Renal cortex interstitium (tissue), 11 donors: ENCODE data around the gene MARCHF11. TPM values are rescaled to one million over a fixed set of nuclear protein-coding genes. Genes with fewer than 3 reads are reported as not detected.

ENCODE experiments used
- DNase-seq, 11 donors: peaks; one replicate each; pipeline ENCODE4 v3.0.0-alpha.2; 2013; ENCODE audit warnings: low read depth in 9 of 11, low spot score in 4 of 11; ENCODE audit errors: extremely low read depth in 1 of 11
- polyA plus RNA-seq, 3 donors: library from polyadenylated mRNA; unstranded; fragments of 120-200 nt; gene quantifications; one replicate each; pipeline ENCODE4 v1.2.1, GENCODE V29; 2013; ENCODE audit not compliant: insufficient read length in 3 of 3

The MARCHF11 gene
- polyA plus RNA-seq, 3 donors: 1.2 to 4.8 (median 2.7) TPM

DNA sequence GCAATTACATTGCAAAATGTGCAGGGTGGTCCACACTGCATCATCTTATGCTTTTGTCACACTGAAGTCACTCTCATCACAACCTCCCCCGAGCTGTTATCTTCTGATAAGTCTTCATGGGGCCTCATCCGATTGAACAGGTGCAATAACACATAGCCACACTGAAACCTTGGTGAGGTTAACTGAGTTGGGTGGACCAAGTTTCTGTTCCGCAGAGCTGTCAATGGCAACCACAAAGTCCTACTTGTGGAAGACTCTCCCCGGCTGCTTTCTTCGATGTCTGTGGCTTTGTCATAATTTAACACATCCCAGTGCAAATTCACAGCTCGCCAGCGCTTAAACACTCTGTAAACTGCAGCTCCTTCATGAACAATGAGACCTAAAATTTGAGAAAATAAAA lies 112.2 kb downstream of the MARCHF11 start:
- no peak for DNase-seq

DNA sequence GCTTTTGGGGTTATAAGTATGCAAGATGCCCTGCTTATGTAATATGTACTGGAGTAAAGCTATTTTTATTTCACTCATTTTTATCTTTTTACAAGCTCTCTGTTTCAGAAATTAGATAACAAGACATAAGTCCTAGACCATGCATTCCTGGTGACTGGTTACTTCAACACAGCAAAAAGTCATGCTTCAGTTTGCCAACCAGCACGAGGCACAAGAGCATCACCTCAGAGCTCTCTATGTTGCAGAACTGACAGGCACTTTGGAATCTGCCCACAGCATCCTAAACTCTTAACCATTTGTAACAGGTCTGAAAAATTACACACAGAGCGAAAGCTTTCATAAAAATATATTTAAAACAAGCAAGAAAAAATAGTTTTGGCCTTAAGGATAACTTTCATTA lies 112.8 kb downstream of the MARCHF11 start:
- no peak for DNase-seq

- no peak for DNase-seq
Observed at GRCh38 chr5:16066320-16066719, 113.3 kb downstream of the MARCHF11 start.

DNA sequence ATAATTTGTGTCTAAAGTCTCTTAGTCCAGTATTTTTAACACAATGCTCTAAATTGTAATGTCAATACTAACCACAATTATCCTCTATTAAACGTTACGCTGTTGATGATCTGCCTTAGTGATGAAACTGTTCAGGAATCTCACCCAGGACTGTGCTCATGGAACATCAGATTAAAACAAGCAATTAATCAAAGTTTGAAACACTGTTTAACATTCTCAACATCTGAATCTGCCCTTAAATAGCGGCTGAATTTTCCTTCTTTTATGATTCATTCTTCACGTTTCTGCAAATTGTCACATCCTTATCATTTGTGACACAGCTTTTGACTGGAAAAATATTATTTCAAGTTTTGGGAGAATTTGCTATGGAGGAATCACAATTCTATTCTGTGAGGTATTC lies 113.8 kb downstream of the MARCHF11 start:
- DNase-seq: no peak

GRCh38 chr5:16064135-16064893 lies 115.3 kb downstream of the MARCHF11 start:
- no peak for DNase-seq

DNA sequence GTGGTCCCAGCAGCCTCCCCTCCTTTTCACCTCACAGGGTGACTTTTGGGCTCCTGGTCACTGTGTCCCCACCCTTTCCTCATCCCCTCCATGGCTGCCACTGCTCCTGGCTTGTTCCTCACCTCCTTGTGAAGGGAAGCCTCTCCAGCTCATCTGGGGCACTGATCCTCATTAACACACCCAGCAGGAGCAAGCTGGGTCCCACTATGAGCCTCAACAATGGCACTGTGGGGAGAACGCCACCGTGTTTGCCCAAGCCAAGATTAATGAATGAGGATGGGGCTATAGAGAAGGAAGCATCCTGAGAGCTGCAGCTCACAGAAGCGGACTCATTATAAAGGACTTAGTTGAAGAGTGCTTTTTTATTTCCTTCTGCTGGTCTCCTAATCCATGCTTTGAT lies 118.4 kb downstream of the MARCHF11 start:
- DNase-seq: no peak

DNA sequence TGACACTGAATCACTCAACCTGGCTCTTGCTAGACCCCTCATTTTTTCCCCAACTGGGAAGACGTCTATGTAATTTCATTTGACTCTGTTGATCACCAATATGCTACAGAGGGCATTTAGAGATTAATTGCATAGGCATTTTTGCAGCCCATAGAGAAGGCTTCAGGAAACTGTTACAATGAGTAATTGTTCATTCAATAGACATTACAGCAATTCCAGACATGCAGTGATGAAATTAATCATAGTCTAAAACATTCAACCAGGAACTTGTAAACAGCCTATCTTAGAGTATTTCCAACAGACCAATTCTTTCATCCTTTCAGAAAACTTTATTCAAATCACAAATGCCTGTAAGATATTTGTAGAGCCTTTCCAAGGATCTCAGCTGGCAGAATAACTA lies 122.3 kb downstream of the MARCHF11 start:
- DNase-seq: no peak

- DNase-seq: no peak
Observed at GRCh38 chr5:16051246-16051755, 128.3 kb downstream of the MARCHF11 start.

DNA sequence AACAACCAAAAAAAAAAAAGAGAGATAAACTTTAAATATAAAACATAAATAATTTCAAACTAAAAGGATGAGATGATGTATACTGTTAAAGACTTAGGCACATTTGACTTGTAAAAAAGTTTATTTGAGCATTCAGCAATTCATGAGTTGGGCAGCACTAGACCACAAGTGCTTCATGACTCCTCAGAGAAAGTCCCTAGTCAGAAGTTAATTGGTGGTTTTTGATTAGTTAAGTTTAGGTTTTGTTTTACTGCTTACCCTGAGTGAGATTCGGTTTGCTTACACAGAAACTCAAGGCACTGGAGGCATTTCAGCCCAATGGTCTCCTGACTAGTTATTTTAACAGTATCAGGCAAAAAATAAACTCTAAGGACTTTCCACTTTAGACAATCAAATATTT lies 129.2 kb downstream of the MARCHF11 start:
- no peak for DNase-seq

DNA sequence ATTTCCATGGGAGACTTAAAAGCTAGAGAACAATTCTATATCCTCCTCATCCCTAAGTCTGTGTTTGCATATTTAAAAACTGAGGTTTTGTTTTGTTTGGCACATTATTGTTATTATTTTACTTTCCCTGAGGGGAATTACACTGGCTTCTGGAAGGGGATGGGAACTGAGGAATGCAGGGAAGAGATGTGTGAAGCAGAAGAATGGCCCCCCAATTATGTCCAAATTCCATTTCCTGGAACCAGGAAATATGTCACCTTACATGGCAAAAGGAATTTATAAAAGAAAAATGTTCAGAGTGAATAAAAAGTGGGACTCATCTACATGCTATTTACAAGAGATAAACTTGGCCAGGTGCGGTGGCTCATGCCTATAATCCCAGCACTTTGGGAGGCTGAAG lies 129.8 kb downstream of the MARCHF11 start:
- no peak for DNase-seq

- no peak for DNase-seq
Observed at GRCh38 chr5:16048132-16048531, 131.5 kb downstream of the MARCHF11 start.

GRCh38 chr5:16043349-16043965 lies 136.1 kb downstream of the MARCHF11 start:
- DNase-seq: no peak

GRCh38 chr5:16037121-16037845 lies 142.3 kb downstream of the MARCHF11 start:
- no peak for DNase-seq

GRCh38 chr5:16034319-16035001 lies 145.1 kb downstream of the MARCHF11 start:
- DNase-seq: no peak

- no peak for DNase-seq
Observed at GRCh38 chr5:16033187-16033925, 146.2 kb downstream of the MARCHF11 start.

- no peak for DNase-seq
Observed at GRCh38 chr5:16028708-16029107, 150.9 kb downstream of the MARCHF11 start.

- no peak for DNase-seq
Observed at GRCh38 chr5:16025681-16026080, 153.9 kb downstream of the MARCHF11 start.

- no peak for DNase-seq
Observed at GRCh38 chr5:16018970-16019369, 160.6 kb downstream of the MARCHF11 start.

GRCh38 chr5:16017720-16018119 lies 161.9 kb downstream of the MARCHF11 start:
- no peak for DNase-seq
